Vagina (tissue), 2 donors: ENCODE data around the gene UBR2.

Experiments used
- POLR2A ChIP-seq, 2 donors: fragments of 450-650 bp; IDR thresholded peaks; one replicate each; pipeline ENCODE4 v1.6.1; 2017; ENCODE audit warnings: antibody characterized with exemption in 2 of 2, mild to moderate bottlenecking in 2 of 2, moderate library complexity in 2 of 2
- TF ChIP-seq, protein P1 (sequence below), 3 experiments: fragments of 450-650 bp in 2 of 3; fragments of 200-600 bp in 1 of 3; sonication (generic) in 1 of 3; IDR thresholded peaks; one replicate each; pipeline ENCODE4 v1.5.1; 2017 to 2019; ENCODE audit warnings: antibody characterized with exemption in 3 of 3, mild to moderate bottlenecking in 2 of 3, moderate library complexity in 2 of 3

DNA sequence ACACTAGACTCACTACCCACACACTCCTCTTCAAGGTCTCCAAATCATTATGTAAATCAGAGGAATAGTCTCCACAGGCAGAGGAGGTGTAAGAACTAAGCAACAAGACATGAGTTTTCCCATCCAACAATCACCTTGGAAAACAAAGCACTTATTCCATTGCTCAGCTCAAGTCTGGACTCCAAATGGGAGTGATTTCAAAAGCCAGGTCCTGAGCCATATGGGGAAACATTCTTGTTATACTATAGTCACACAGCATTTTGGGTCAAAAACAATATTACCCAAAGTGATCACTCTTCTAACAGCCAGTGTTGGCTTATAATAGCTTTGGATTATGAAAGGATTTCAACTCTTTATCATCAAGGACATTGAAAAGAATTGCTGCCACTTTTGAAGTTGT is 162.2 kb downstream of the UBR2 start:
- TF ChIP-seq, protein P1, sequence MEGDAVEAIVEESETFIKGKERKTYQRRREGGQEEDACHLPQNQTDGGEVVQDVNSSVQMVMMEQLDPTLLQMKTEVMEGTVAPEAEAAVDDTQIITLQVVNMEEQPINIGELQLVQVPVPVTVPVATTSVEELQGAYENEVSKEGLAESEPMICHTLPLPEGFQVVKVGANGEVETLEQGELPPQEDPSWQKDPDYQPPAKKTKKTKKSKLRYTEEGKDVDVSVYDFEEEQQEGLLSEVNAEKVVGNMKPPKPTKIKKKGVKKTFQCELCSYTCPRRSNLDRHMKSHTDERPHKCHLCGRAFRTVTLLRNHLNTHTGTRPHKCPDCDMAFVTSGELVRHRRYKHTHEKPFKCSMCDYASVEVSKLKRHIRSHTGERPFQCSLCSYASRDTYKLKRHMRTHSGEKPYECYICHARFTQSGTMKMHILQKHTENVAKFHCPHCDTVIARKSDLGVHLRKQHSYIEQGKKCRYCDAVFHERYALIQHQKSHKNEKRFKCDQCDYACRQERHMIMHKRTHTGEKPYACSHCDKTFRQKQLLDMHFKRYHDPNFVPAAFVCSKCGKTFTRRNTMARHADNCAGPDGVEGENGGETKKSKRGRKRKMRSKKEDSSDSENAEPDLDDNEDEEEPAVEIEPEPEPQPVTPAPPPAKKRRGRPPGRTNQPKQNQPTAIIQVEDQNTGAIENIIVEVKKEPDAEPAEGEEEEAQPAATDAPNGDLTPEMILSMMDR (IDR thresholded peaks at IDR 0.05), result no peak
- TF ChIP-seq POLR2A (IDR thresholded peaks at IDR 0.05), result no peak
